NCI-H2029 treated with DMSO at 0.1 percent for 48 hours (cell line): ENCODE measurements around the gene ALS2.
"Not testable (repeated sequence)": the region's sequence is repeated elsewhere in the genome, so short reads cannot be mapped to it uniquely, and the experiment has no call there.

Experiments
- DNase-seq: peaks from one replicate; lab custom pipeline; 2025; lab: John Stamatoyannopoulos, UW

The ALS2 gene

DNA sequence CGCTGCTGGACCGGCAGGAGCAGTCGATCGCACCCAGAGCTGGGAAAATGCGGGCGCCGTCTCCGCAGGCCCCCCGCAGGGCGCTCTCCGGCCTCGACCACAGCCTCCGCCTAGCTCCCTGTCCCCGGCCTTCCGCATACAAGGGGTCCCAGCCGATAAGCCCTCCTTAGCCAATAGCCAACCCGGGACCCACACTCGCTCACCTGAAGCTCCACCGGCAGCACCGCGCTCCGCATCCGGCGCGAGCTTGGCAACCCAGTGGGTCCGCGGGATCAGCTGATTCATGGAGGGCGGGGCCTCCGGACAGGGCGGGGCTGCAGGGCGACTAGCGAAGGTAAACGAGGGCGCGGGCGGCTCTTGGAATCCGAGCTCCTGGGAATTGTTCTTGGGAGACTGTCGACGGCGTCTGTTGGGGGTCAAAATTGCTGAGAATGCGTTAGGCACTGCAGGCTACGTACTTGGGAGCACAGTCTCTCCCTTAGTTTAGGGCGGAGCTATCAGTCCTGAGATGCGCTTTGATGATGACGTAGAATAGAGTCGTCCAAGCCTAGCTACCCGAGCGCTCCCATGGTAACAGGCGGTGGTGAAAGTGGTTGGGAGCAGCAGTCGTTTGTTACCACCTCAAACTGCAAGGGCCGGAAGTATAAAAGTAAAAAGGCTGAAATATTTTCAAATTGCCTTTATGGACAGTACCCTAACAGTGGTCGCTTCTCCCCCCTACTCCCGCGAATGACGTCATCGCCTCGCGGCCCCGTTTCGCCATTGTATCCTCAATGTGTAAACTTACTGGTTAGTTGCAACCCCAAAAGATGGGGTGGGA, at the start of gene ALS2:
Gene ALS2 (minus strand): TSS at position 260 of the 820 bp plus-strand sequence. CDS start 12,048 bp downstream, outside the sequence.
- DNase-seq, result peak; percentile 93

DNA sequence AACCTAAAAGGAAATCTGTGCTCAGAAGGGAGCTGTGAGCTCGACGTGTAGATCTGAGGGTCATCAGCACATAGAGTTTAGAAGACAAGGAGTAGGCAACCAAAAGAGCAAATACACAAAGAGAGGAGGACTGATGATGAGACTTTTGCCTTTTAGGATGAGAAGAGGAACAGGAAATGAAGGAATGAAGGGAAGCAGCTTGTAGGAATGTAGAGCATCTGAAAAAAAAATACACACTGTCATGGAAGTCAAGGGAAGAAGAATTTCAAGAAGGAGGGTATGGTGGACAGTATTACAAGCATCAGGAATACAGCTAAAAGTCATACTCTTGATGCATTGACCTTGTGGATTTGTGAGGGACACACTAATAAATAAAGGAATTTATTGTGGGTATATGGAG, 47.5 kb upstream of the ALS2 start:
- no peak for DNase-seq

DNA sequence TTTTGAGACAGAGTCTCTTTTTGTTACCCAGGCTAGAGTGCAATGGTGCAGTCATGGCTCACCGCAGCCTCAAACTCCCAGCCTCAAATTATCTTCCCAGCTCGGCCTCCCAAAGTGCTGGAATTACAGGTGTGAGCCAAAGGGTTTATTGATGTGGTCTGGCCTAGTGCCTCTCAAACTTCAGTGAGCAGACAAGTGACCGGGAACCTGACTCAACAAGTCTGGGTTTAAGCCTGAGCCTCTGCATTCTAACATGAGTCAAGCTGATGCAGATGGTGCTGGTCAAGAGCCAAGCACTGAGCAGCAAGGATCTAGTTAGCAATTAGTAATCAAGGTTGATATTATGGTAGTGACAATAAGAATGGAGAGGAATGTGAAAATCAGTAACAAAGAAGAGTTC, 46.9 kb upstream of the ALS2 start:
- no peak for DNase-seq

GRCh38 chr2:201824212-201824611, 43.5 kb upstream of the ALS2 start:
- no peak for DNase-seq

- peak; percentile 4 for DNase-seq
These were observed 40.3 kb upstream of the ALS2 start for GRCh38 chr2:201821080-201821479.

GRCh38 chr2:201820383-201821007, 39.8 kb upstream of the ALS2 start:
- no peak for DNase-seq

GRCh38 chr2:201816657-201817575, 36.2 kb upstream of the ALS2 start:
- no peak for DNase-seq

- no peak for DNase-seq
These were observed 33.4 kb upstream of the ALS2 start for GRCh38 chr2:201813996-201814760.

DNA sequence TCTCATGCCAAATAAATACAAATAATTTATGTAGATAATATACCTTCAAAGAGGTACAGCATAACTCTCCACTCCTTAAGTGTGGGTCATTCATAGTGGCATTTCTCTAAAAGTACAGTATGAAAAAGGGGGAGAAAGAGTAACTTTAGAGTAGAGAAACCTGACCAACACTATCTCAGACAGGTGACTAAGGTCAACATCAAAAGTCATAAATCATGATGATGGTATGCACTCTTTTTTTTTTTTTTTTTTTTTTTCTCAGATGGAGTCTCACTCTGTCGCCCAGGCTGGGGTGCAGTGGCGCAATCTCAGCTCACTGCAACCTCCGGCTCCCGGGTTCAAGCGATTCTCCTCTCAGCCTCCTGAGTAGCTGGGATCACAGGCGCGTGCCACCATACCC, 29.9 kb upstream of the ALS2 start:
- DNase-seq, result not testable (repeated sequence)

DNA sequence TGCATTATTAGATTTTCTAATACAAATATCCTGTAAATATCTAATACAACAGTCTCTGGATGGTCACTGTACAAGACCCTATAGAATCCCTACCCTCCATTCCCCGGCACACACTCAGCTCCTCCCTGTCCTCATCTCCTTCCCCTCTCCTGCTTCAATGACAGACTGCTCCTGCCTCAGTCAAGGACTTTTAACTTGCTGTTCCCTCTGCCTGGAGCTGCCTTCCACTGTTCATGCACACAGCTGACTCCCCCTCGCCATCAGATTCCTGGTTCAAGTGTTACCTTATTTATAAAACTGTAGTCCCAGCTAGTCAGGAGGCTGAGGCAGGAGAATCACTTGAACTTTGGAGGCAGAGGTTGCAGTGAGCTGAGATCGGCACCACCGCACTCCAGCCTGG, 28.9 kb upstream of the ALS2 start:
- no peak for DNase-seq

- no peak for DNase-seq
These were observed 27.3 kb upstream of the ALS2 start for GRCh38 chr2:201808027-201808426.

- no peak for DNase-seq
These were observed 26.8 kb upstream of the ALS2 start for GRCh38 chr2:201807452-201807999.

- no peak for DNase-seq
These were observed 25.9 kb upstream of the ALS2 start, which contains the start of gene CDK15 for GRCh38 chr2:201806442-201807170. Gene CDK15 (plus strand): TSS chr2:201806537. CDS start chr2:201806665, 128 bp downstream.

DNA sequence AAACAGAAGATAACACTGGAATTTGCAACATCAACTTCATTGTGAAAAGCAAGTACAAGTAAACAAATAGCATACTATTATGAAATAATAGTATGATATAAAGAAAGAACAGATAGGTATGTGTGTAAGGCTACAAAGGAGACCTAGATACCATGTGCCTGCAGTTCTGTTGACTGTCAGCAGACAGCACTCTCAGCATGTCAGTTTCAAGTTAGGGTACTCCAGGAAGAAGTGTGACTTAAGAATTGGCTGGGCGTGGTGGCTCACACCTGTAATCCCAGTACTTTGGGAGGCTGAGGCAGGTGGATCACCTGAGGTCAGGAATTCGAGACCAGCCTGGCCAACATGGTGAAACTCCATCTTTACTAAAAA, 18.2 kb upstream of the ALS2 start:
- not testable (repeated sequence) for DNase-seq

DNA sequence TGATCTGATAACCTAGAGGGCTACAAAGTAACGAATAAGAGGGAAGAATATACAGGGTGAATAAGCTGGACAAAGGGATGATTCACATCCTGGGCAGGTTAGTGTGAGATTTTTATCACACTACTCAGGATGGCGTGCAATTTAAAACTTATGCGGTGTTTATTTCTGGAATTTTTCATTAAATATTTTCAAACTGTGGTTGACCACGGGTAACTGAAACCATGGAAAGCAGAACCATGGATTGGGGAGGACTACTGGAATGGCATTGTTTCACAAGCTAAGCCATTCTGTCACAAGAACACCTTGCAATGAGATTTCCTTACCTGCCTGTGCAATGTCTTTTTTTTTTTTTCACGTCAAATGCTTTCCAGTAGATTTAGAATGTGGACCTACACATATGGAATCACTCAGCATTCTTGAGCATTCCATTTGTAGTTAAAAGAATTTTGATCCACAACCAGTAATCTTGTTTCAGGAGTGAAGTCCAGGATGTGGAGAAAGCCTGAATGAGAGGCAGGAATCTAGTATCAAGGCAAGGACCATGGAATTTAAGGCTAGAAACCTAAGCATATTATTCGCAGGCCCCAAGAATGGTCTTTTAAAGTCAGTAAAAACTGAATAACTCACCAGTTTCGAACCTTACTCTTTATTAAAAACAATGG, 17.6 kb upstream of the ALS2 start:
- no peak for DNase-seq

DNA sequence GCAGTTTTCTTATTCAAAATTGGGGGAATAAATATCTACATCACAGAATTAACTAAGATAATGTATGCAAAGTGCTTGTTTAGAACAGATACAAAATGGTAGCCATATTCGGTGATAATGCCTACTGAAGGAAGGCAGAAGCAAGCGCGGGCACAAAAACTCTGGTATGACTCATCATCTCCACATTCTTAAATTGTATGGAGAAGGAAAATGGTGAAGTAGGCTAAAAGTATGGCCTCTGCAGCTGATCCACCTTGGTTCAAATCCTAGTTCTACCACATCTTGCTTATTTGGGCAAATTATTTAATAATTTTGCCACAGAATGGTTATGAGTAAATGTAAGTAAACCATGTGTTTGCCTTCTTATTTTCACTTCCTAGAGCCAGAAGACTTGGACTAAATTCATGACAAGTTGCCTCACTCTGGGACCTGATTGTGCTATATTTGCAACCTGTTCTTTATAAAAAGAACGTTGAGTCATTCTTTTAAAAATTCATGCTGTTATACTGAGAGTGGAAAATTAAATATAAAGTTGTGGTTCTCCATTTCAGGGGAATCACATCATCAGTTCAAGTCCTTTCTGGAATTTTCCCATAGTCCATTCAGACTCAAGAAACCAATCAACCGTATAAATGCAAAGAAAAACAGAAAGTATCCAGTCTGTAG, 16.6 kb upstream of the ALS2 start:
- no peak for DNase-seq

DNA sequence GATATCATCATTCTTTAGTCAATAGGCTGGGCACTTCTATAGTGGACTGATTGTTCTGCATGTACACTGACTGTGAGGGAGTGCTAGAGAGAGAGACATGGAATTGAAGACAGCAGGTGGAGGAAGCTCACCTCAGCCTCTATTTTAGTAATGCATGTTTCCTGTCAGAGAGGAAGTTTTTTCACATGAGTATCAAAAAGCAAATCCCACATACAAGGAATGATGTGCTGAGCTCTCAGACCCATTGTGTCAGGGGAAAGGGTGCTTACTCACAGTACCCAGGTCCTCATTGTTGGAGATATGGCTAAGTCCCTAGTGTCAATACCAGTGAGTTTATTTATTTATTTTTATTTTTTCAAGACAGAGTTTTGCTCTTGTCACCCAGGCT, 15.7 kb upstream of the ALS2 start:
- no peak for DNase-seq

- no peak for DNase-seq
These were observed 15.1 kb upstream of the ALS2 start for GRCh38 chr2:201795607-201796477.

DNA sequence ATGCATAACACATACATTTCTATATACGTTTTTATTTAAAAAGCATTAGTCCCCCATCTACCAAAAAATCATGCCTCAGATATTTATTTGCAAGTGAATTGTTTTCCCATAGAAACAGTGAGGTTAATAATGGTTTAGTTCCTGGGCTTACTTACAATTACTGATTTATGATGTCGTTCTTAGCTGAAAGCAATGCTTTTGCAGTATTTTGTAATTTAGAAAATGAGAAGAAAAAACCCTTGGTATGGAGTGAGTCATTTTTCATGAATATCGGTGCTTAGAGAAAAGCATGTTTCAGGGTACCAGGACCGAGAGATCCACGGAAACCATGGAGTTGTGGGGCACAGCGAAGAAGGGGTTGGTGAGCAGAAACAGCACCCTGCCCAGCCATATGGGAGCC, 13.6 kb upstream of the ALS2 start:
- no peak for DNase-seq
